Measurements from ENCODE around the gene ADCYAP1R1.

ADCYAP1R1 gene

DNA sequence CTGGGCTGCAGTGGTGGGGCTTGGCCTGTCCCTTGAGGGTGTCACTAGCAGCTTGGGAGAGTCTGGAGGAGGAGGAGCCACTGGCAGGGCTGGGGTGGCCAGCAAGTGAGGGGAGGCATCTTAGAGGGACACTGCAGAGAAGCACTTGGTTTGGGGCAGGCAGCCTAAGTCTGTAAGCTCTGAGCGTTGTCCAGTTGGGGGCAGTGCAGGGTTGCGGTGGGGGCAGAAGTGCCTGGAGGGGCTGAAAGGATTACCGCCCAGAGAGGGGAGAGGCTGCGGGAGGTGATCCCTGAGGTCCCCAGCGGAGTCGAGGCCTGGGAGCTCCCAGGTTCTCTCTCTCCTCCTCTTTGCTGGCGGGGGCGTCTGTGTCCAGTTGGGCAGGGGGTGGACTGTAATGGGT is 7.4 kb downstream of the ADCYAP1R1 start:
- Histone ChIP-seq H3K4me2 (ENCODE audit: low read length) (no peak overlapping the region), H3K27ac (ENCODE audit: low read depth, low read length) (no peak overlapping the region), H3F3A (ENCODE audit: control insufficient read depth, insufficient read depth) (no peaks in the 10 kb centered on the region), H3K4me3 (ENCODE audit: low read length) (no peak overlapping the region), H3K9me2 (replicated peaks; ENCODE audit: control insufficient read depth, low read length) (no peaks in the 10 kb centered on the region), H3K79me2 (ENCODE audit: control insufficient read depth, low read length) (no peaks in the 10 kb centered on the region), H3K9me3 (ENCODE audit: control insufficient read depth, insufficient read depth, low read length) (no peaks in the 10 kb centered on the region), H3K27me3 (ENCODE audit: control insufficient read depth, low read length) (no peaks in the 10 kb centered on the region), H3K36me3 (ENCODE audit: control insufficient read depth, low read length) (no peaks in the 10 kb centered on the region), H4K20me1 (ENCODE audit: control insufficient read depth, insufficient read depth, low read depth, low read length) (no peaks in the 10 kb centered on the region), H3K4me1 (ENCODE audit: control insufficient read depth, low read length) (no peaks in the 10 kb centered on the region)
- TF ChIP-seq, protein P1, sequence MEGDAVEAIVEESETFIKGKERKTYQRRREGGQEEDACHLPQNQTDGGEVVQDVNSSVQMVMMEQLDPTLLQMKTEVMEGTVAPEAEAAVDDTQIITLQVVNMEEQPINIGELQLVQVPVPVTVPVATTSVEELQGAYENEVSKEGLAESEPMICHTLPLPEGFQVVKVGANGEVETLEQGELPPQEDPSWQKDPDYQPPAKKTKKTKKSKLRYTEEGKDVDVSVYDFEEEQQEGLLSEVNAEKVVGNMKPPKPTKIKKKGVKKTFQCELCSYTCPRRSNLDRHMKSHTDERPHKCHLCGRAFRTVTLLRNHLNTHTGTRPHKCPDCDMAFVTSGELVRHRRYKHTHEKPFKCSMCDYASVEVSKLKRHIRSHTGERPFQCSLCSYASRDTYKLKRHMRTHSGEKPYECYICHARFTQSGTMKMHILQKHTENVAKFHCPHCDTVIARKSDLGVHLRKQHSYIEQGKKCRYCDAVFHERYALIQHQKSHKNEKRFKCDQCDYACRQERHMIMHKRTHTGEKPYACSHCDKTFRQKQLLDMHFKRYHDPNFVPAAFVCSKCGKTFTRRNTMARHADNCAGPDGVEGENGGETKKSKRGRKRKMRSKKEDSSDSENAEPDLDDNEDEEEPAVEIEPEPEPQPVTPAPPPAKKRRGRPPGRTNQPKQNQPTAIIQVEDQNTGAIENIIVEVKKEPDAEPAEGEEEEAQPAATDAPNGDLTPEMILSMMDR (IDR thresholded peaks at IDR 0.05; ENCODE audit: low read depth, low read length, poor library complexity, severe bottlenecking), result peak; percentile 28
- no peak for TF ChIP-seq EZH2phosphoT487 (IDR thresholded peaks at IDR 0.05; ENCODE audit: borderline replicate concordance, low read length)

DNA sequence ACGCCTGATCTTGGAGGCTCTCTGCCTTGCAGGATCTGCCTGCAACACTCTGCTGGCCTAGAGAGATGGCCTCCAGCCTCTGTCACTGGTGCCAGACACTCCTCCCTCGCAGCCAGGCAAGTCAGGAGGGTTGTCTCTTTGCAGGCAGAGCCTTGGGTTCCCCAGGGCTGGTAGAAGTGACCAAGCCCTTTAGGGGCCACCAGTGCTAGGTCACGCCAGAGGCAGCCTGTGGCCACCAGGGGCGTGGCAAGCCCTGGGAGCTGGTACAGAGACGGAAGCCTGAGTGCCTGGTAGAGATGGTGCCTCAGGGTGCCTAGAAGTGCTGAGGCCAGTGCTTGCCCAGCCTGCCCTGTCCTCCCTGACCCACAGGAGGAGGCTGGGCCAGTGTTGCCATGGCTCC is 9.1 kb downstream of the ADCYAP1R1 start:
- H3K4me2 ChIP-seq (ENCODE audit: low read length), result no peak overlapping the region
- H3K27ac ChIP-seq (ENCODE audit: low read depth, low read length), result no peak overlapping the region
- TF ChIP-seq EZH2phosphoT487 (IDR thresholded peaks at IDR 0.05; ENCODE audit: borderline replicate concordance, low read length), result no peak
- TF ChIP-seq, protein P1 (IDR thresholded peaks at IDR 0.05; ENCODE audit: low read depth, low read length, poor library complexity, severe bottlenecking), result peak; percentile 33
- no peak overlapping the region for H3K4me3 ChIP-seq (ENCODE audit: low read length)
- no peaks in the 10 kb centered on the region for H3K9me3 ChIP-seq (ENCODE audit: control insufficient read depth, insufficient read depth, low read length)
- no peaks in the 10 kb centered on the region for H3K4me1 ChIP-seq (ENCODE audit: control insufficient read depth, low read length)
- H4K20me1 ChIP-seq (ENCODE audit: control insufficient read depth, insufficient read depth, low read depth, low read length), result no peaks in the 10 kb centered on the region
- H3K27me3 ChIP-seq (ENCODE audit: control insufficient read depth, low read length), result no peaks in the 10 kb centered on the region
- H3K79me2 ChIP-seq (ENCODE audit: control insufficient read depth, low read length), result no peaks in the 10 kb centered on the region
- no peaks in the 10 kb centered on the region for H3K9me2 ChIP-seq (replicated peaks; ENCODE audit: control insufficient read depth, low read length)
- H3K36me3 ChIP-seq (ENCODE audit: control insufficient read depth, low read length), result no peaks in the 10 kb centered on the region
- H3F3A ChIP-seq (ENCODE audit: control insufficient read depth, insufficient read depth), result no peaks in the 10 kb centered on the region

DNA sequence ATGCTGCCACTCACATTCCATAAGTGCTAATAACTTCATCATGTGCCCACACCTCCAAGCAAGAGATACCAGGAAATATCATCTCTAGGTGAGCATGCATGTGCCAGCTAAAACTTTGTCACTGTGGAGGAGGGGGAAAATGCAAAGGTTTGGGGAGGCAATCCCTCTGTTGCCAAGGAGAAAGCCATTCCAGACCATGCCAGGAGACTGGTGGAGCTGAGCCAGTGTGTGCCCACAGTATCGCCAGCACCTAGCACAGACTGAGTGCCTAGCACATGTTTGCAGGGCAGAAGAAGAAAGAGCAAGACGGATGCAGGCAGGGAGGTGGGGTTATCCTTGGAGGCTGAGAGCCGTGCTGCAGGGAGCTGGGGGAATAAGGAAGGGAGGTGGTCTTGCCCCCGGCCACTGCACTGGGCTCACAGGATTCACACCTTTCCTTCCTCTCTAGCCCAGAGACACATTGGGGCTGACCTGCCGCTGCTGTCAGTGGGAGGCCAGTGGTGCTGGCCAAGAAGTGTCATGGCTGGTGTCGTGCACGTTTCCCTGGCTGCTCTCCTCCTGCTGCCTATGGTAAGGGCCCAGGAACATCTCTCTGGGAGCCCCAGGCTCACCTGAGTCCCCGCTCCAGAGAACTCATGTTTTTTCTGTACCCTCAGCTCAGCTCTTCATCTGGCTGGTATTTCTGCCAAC is 10.8 kb downstream of the ADCYAP1R1 start:
- Histone ChIP-seq H3K36me3 (ENCODE audit: control insufficient read depth, low read length) (no peaks in the 10 kb centered on the region), H3F3A (ENCODE audit: control insufficient read depth, insufficient read depth) (no peaks in the 10 kb centered on the region), H3K4me2 (ENCODE audit: low read length) (no peak overlapping the region), H3K79me2 (ENCODE audit: control insufficient read depth, low read length) (no peaks in the 10 kb centered on the region), H3K4me1 (ENCODE audit: control insufficient read depth, low read length) (no peaks in the 10 kb centered on the region), H3K27ac (ENCODE audit: low read depth, low read length) (no peak overlapping the region), H3K27me3 (ENCODE audit: control insufficient read depth, low read length) (no peaks in the 10 kb centered on the region), H3K4me3 (ENCODE audit: low read length) (no peak overlapping the region), H3K9me2 (replicated peaks; ENCODE audit: control insufficient read depth, low read length) (no peaks in the 10 kb centered on the region), H3K9me3 (ENCODE audit: control insufficient read depth, insufficient read depth, low read length) (no peaks in the 10 kb centered on the region), H4K20me1 (ENCODE audit: control insufficient read depth, insufficient read depth, low read depth, low read length) (no peaks in the 10 kb centered on the region)
- TF ChIP-seq, protein P1 (IDR thresholded peaks at IDR 0.05; ENCODE audit: low read depth, low read length, poor library complexity, severe bottlenecking), result no peak
- no peak for TF ChIP-seq EZH2phosphoT487 (IDR thresholded peaks at IDR 0.05; ENCODE audit: borderline replicate concordance, low read length)

Measured in DOHH2 (cell line).